H1 (cell line): ENCODE results near the gene LRRC4. TPM values are rescaled to one million over a fixed set of nuclear protein-coding genes. Genes with fewer than 3 reads are reported as not detected.
A peak's percentile ranks its signal among the peaks of the same experiment; 100 is the strongest.

ENCODE experiments used
- CTCF ChIA-PET: fragments of 300-600 bp; sonication (Branson Sonifier 250); formaldehyde crosslinking; loops from one replicate; lab custom pipeline; 2021; ENCODE audit not compliant: partially characterized antibody; lab: Charles Lee
- POLR2A ChIA-PET: fragments of 300-600 bp; sonication (Branson Sonifier 250); formaldehyde crosslinking; loops from one replicate; lab custom pipeline; 2021; ENCODE audit warnings: inconsistent platforms; ENCODE audit not compliant: partially characterized antibody; lab: Charles Lee
- DNase-seq, 2 experiments: peaks; one replicate each; pipeline versions ENCODE4 v3.0.0 to v3.0.0-alpha.2; 2010 to 2022; ENCODE audit warnings: low spot score in 2 of 2, low read depth in 1 of 2, mixed read lengths in 1 of 2
- FAIRE-seq: peaks from 2 replicates; lab custom pipeline; 2011; peaks lifted over from hg19 to GRCh38; lab: Jason Lieb, UNC
- H2AFZ ChIP-seq: 2 replicates; pipeline ENCODE4 v1.8.1; 2012; ENCODE audit warnings: low read length, inconsistent platforms
- H2AK5ac ChIP-seq: 2 replicates; pipeline ENCODE4 v1.6.1; 2013; ENCODE audit warnings: low read depth, low read length
- H2BK120ac ChIP-seq: replicated peaks from 2 replicates; pipeline ENCODE3; 2013; ENCODE audit warnings: low read depth, low read length, inconsistent platforms
- H2BK12ac ChIP-seq: 2 replicates; pipeline ENCODE4 v1.6.1; 2013; ENCODE audit warnings: low read depth, low read length
- H2BK15ac ChIP-seq: 2 replicates; pipeline ENCODE4 v1.6.1; 2013; ENCODE audit warnings: low read length
- H2BK20ac ChIP-seq: 2 replicates; pipeline ENCODE4 v1.6.1; 2013; ENCODE audit warnings: low read length
- H2BK5ac ChIP-seq: 2 replicates; pipeline ENCODE4 v1.6.1; 2013; ENCODE audit warnings: low read depth, low read length
- H3K14ac ChIP-seq: 2 replicates; pipeline ENCODE4 v1.6.1; 2013; ENCODE audit warnings: inconsistent platforms; ENCODE audit not compliant: insufficient read length
- H3K18ac ChIP-seq: 2 replicates; pipeline ENCODE4 v1.6.1; 2013; ENCODE audit warnings: low read length; ENCODE audit errors: extremely low read depth
- H3K23ac ChIP-seq: 2 replicates; pipeline ENCODE4 v1.6.1; 2013; ENCODE audit warnings: inconsistent platforms; ENCODE audit not compliant: insufficient read length
- H3K23me2 ChIP-seq: 2 replicates; pipeline ENCODE4 v1.6.1; 2013; ENCODE audit warnings: low read depth, low read length
- H3K27ac ChIP-seq: 2 replicates; pipeline ENCODE4 v1.6.1; 2011; ENCODE audit warnings: low read depth, low read length, inconsistent platforms
- H3K27me3 ChIP-seq, 4 experiments: replicated peaks in 1 of 4; 1 replicate in 1 of 4; 2 replicates in 3 of 4; pipeline versions ENCODE4 v1.6.1 to v1.8.1; 2011 to 2013; ENCODE audit warnings: low read length in 3 of 4, mild to moderate bottlenecking in 3 of 4, inconsistent platforms in 2 of 4, mixed read lengths in 2 of 4, moderate library complexity in 1 of 4; ENCODE audit not compliant: control insufficient read depth in 3 of 4, insufficient read depth in 3 of 4; ENCODE audit errors: extremely low read depth in 1 of 4
- H3K36me3 ChIP-seq, 4 experiments: 2 replicates each; pipeline versions ENCODE4 v1.6.1 to v1.8.1; 2011 to 2013; ENCODE audit warnings: mild to moderate bottlenecking in 4 of 4, low read length in 3 of 4, moderate library complexity in 2 of 4, control low read depth in 1 of 4, inconsistent platforms in 1 of 4; ENCODE audit not compliant: insufficient read depth in 4 of 4, control insufficient read depth in 2 of 4
- H3K4ac ChIP-seq: replicated peaks from 2 replicates; pipeline ENCODE3; 2013; ENCODE audit warnings: low read length, low read depth, mixed read lengths, inconsistent platforms; ENCODE audit not compliant: insufficient read length
- H3K4me1 ChIP-seq, 4 experiments: replicated peaks in 1 of 4; 1 replicate in 1 of 4; 2 replicates in 3 of 4; pipeline versions ENCODE4 v1.6.1 to v1.8.1; 2011 to 2013; ENCODE audit warnings: low read length in 3 of 4, inconsistent platforms in 2 of 4, mixed read lengths in 1 of 4; ENCODE audit not compliant: insufficient read depth in 4 of 4, control insufficient read depth in 3 of 4
- H3K4me2 ChIP-seq, 2 experiments: 2 replicates each; pipeline versions ENCODE4 v1.6.1 to v1.8.1; 2011 to 2013; ENCODE audit warnings: low read depth in 2 of 2, low read length in 2 of 2, control low read depth in 1 of 2, inconsistent platforms in 1 of 2, mild to moderate bottlenecking in 1 of 2; ENCODE audit not compliant: insufficient read depth in 1 of 2
- H3K4me3 ChIP-seq, 4 experiments: fragments of 200-600, 300-600 bp in 1 of 4; sonication (generic), shearing (Covaris generic), sonication (Bioruptor Twin) in 1 of 4; 2 replicates each; pipeline versions ENCODE4 v1.5.1 to v1.8.1; 2011 to 2016; ENCODE audit warnings: low read length in 4 of 4, low read depth in 3 of 4, control low read depth in 2 of 4, inconsistent platforms in 2 of 4, mild to moderate bottlenecking in 2 of 4, mixed read lengths in 1 of 4, moderate library complexity in 1 of 4; ENCODE audit not compliant: insufficient read depth in 2 of 4; ENCODE audit errors: extremely low read depth in 1 of 4
- H3K56ac ChIP-seq: replicated peaks from 2 replicates; pipeline ENCODE3; 2013; ENCODE audit warnings: low read depth, mild to moderate bottlenecking, mixed read lengths, low read length, inconsistent platforms; ENCODE audit not compliant: insufficient read length
- H3K79me1 ChIP-seq: 2 replicates; pipeline ENCODE4 v1.6.1; 2013; ENCODE audit warnings: low read depth, low read length, control low read depth
- H3K79me2 ChIP-seq, 2 experiments: 2 replicates each; pipeline versions ENCODE4 v1.6.1 to v1.8.1; 2012 to 2013; ENCODE audit warnings: low read length in 2 of 2, mild to moderate bottlenecking in 2 of 2, inconsistent platforms in 1 of 2; ENCODE audit not compliant: insufficient read depth in 2 of 2, control insufficient read depth in 1 of 2
- H3K9ac ChIP-seq, 4 experiments: replicated peaks in 1 of 4; 1 replicate in 1 of 4; 2 replicates in 3 of 4; pipeline versions ENCODE4 v1.6.1 to v1.8.1; 2011 to 2013; ENCODE audit warnings: low read depth in 3 of 4, low read length in 3 of 4, control low read depth in 2 of 4, mild to moderate bottlenecking in 2 of 4, moderate library complexity in 2 of 4, inconsistent platforms in 1 of 4; ENCODE audit errors: extremely low read depth in 1 of 4
- H3K9me3 ChIP-seq, 2 experiments: 2 replicates each; pipeline versions ENCODE4 v1.6.1 to v1.8.1; 2012 to 2013; ENCODE audit warnings: mild to moderate bottlenecking in 2 of 2, moderate library complexity in 2 of 2, control low read depth in 1 of 2, inconsistent platforms in 1 of 2, low read depth in 1 of 2, low read length in 1 of 2, mixed read lengths in 1 of 2; ENCODE audit not compliant: insufficient read depth in 2 of 2
- H4K20me1 ChIP-seq, 2 experiments: replicated peaks in 1 of 2; 2 replicates each; pipeline versions ENCODE3 to v1.8.1; 2011 to 2013; ENCODE audit warnings: inconsistent platforms in 2 of 2, low read length in 2 of 2, mild to moderate bottlenecking in 1 of 2; ENCODE audit not compliant: insufficient read depth in 2 of 2, control insufficient read depth in 1 of 2
- H4K5ac ChIP-seq: 2 replicates; pipeline ENCODE4 v1.6.1; 2013; ENCODE audit warnings: low read length, low read depth, mixed read lengths, inconsistent platforms; ENCODE audit not compliant: insufficient read length
- H4K8ac ChIP-seq: 2 replicates; pipeline ENCODE4 v1.8.0; 2013; ENCODE audit warnings: mild to moderate bottlenecking, moderate library complexity, low read length, inconsistent platforms; ENCODE audit not compliant: insufficient read depth; ENCODE audit errors: extremely low read depth
- H4K91ac ChIP-seq: replicated peaks from 2 replicates; pipeline ENCODE3; 2013; ENCODE audit warnings: low read length, mixed read lengths, inconsistent platforms; ENCODE audit not compliant: insufficient read length
- EGR1 ChIP-seq: IDR thresholded peaks from 2 replicates; pipeline ENCODE4 v1.6.1; 2011; ENCODE audit warnings: low read depth, low read length, borderline replicate concordance
- NRF1 ChIP-seq: IDR thresholded peaks from 2 replicates; pipeline ENCODE4 v1.6.1; 2011; ENCODE audit warnings: mild to moderate bottlenecking, low read depth, low read length, improper control_type of control experiment
- RAD21 ChIP-seq, 2 experiments: IDR thresholded peaks in 1 of 2; conservative IDR thresholded peaks in 1 of 2; 2 replicates each; pipeline ENCODE4 v1.6.1; 2011; ENCODE audit warnings: low read depth in 2 of 2, low read length in 2 of 2, improper control_type of control experiment in 1 of 2, inconsistent platforms in 1 of 2, mild to moderate bottlenecking in 1 of 2, moderate library complexity in 1 of 2
- WGBS, 2 experiments: shearing (Covaris generic) in 1 of 2; methylation state at CpG; one replicate each; pipeline versions ENCODE4 v1.1.6 to v1.1.7; 2013 to 2015; ENCODE audit warnings: low lambda C conversion rate in 2 of 2, mixed read lengths in 2 of 2, inconsistent platforms in 1 of 2, low coverage in 1 of 2, missing lambda C conversion rate in 1 of 2; ENCODE audit not compliant: insufficient replicate concordance in 2 of 2, insufficient coverage in 1 of 2, insufficient read length in 1 of 2; ENCODE audit errors: extremely low coverage in 1 of 2, missing lambda C conversion rate in 1 of 2; 5-methylcytosine and 5-hydroxymethylcytosine counted together
- polyA plus RNA-seq, 7 experiments: library from polyadenylated mRNA; depleted of rRNA in 3 of 7; stranded (reverse) in 5 of 7; unstranded in 2 of 7; fragments of >200 nt in 5 of 7; fragments of 200-250 nt in 2 of 7; gene quantifications; 1 replicate in 5 of 7; 2 replicates in 1 of 7; 4 replicates in 1 of 7; pipeline versions ENCODE4 v1.2.1 to v1.2.3, GENCODE V29; 2011 to 2013; ENCODE audit warnings: missing spikeins in 2 of 7, mixed read lengths in 2 of 7
- total RNA-seq: library from RNA; stranded (reverse); fragmentation: NEBNext Ultra II Directional; extraction: Animal tissue kit (Norgen Biotek cat#: 25700); gene quantifications from 2 replicates; pipeline ENCODE4 v1.2.1, GENCODE V29; 2021
- TF ChIP-seq, protein P1 (sequence below), 3 experiments: IDR thresholded peaks; 1 replicate in 2 of 3; 2 replicates in 1 of 3; pipeline versions ENCODE4 v1.5.1 to v1.6.1; 2011; ENCODE audit warnings: low read length in 3 of 3, mild to moderate bottlenecking in 3 of 3, inconsistent platforms in 2 of 3, low read depth in 1 of 3, moderate library complexity in 1 of 3; ENCODE audit not compliant: insufficient read depth in 1 of 3; ENCODE audit errors: control extremely low read depth in 1 of 3

Gene LRRC4
- total and polyA plus RNA-seq, 2 of the 8 experiments (the other 6 are each of a cell fraction or from before 2014, with no cell fraction given), result 13.4 to 16.4 TPM

DNA sequence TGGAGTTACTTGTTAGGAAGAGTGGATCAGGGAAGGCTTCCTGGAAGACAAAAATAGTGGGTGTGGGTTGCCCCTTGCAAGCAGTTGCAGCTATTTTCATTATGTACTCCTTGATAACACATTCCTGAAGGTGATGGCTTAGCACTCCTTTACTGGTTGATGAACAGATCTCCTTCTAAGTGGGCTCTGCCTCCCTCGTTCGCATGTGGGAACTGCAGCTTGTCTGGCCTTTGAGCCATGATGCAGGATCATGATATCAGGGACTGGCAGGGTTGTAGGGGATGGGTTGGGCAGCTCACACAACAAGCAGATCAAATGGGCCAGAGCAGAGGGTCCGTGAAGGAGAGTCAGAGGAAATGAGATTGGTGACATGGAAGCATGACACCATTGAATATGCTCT, 28.8 kb upstream of the LRRC4 start:
- ChIA-PET CTCF (interaction anchor here (0.5 to 7.6 kb wide), 13 partner anchors 10 to 219 kb away, joined by 3 to 113 read pairs (median 10); no protein-coding TSS in a partner anchor), POLR2A (no interaction called here)
- Histone ChIP-seq H3K79me1 (no peaks in the 10 kb centered on the region), H3K9ac (no peak overlapping the region), H2BK5ac (no peak overlapping the region), H4K20me1 (peaks cover 2 to 5% of the 10 kb centered on the region in 2 experiments), H4K5ac (no peak overlapping the region), H3K27ac (no peak overlapping the region), H3K79me2 (no peaks in the 10 kb centered on the region), H3K36me3 (no peaks in the 10 kb centered on the region), H3K4me1 (peaks cover 0 to 8% (median 2%) of the 10 kb centered on the region in 4 experiments; a peak in 1 of 7 replicates), H2BK15ac (no peak overlapping the region), H2BK12ac (no peak overlapping the region), H3K23me2 (no peaks in the 10 kb centered on the region), H3K14ac (no peak overlapping the region), H3K23ac (no peak overlapping the region), H2BK120ac (no peak overlapping the region)
- DNase-seq (no peak), FAIRE-seq (no peak)
- TF ChIP-seq, protein P1, sequence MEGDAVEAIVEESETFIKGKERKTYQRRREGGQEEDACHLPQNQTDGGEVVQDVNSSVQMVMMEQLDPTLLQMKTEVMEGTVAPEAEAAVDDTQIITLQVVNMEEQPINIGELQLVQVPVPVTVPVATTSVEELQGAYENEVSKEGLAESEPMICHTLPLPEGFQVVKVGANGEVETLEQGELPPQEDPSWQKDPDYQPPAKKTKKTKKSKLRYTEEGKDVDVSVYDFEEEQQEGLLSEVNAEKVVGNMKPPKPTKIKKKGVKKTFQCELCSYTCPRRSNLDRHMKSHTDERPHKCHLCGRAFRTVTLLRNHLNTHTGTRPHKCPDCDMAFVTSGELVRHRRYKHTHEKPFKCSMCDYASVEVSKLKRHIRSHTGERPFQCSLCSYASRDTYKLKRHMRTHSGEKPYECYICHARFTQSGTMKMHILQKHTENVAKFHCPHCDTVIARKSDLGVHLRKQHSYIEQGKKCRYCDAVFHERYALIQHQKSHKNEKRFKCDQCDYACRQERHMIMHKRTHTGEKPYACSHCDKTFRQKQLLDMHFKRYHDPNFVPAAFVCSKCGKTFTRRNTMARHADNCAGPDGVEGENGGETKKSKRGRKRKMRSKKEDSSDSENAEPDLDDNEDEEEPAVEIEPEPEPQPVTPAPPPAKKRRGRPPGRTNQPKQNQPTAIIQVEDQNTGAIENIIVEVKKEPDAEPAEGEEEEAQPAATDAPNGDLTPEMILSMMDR (IDR thresholded peaks at IDR 0.05; ENCODE audit: control extremely low read depth in 1 of 3, insufficient read depth in 1 of 3, low read depth in 1 of 3, low read length in 3 of 3), result peak; percentile 12 to 37 (median 21); a peak in 2 of 4 replicates
- TF ChIP-seq RAD21 (IDR thresholded peaks at IDR 0.05 in 1 of 2, conservative IDR thresholded peaks at IDR 0.05 in 1 of 2; ENCODE audit: low read depth in 2 of 2, low read length in 2 of 2), result 0 out of 4 replicates have a peak, but pooled peaks of 1 of the 2 experiments have one; percentile 12
- no peak for TF ChIP-seq EGR1
- TF ChIP-seq NRF1, result no peak
- TF ChIP-seq, all 59 proteins: peak for 2
- no peak overlapping the region for H3K18ac ChIP-seq
- no peak overlapping the region for H2AK5ac ChIP-seq
- H3K56ac ChIP-seq, result no peak overlapping the region
- H3K27me3 ChIP-seq, result no peaks in the 10 kb centered on the region
- 78% methylated on average over 3 of the region's 3 CpGs; no CpG with 5 or more reads in 1 of the 2 experiments for WGBS, 2 experiments
- no peak overlapping the region for H4K8ac ChIP-seq
- H2BK20ac ChIP-seq, result no peak overlapping the region
- no peak overlapping the region for H3K4ac ChIP-seq
- H3K4me2 ChIP-seq, result no peak overlapping the region
- H2AFZ ChIP-seq, result no peak overlapping the region
- H3K4me3 ChIP-seq, result no peak overlapping the region
- H4K91ac ChIP-seq, result no peak overlapping the region
- H3K9me3 ChIP-seq, result no peaks in the 10 kb centered on the region
